ENCODE results near the gene RAD51B. TPM values are rescaled to one million over a fixed set of nuclear protein-coding genes. Genes with fewer than 3 reads are reported as not detected.

The RAD51B gene
- total RNA-seq, 1 experiment from 2014 or later, result 23.3 TPM

DNA sequence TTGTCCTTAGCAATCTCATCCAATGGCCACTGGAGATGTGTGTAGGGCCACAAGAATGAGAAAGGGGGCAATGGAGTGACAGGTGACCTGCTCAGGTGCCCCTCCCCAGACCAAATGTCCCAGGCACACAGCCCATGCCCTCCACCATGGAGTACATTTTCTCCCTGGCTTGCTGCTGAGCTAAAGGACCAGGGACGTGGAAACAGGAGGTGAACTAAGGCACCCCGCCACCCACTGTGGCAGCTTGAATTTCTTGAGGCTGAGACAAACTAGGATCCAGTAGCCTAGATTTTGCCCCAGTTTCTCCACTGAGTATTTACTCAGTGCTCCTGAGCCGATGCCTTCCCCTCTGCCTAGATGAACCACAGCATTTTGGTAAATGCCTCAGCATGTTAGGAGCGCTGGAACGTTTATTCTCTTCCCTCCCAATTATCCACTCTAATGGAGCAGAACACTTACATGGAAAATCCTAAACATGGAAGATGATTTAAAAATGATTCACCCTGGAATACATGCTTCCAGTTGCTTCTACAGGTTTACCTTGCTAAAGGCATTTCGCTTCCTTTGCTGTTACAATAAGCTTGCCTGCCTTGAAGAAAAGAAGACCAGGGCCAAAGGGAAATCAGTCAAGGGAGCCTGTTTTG, 775.3 kb downstream of the RAD51B start:
- no peak for DNase-seq (ENCODE audit: low spot score)
- Histone ChIP-seq H3K4me1 (ENCODE audit: insufficient read depth, low read length, poor library complexity, severe bottlenecking) (peaks cover 19% of the 10 kb centered on the region), H3K27me3 (replicated peaks; ENCODE audit: insufficient read depth, low read depth, low read length, poor library complexity) (no peaks in the 10 kb centered on the region), H3K9me3 (ENCODE audit: low read depth, low read length, poor library complexity, severe bottlenecking) (no peaks in the 10 kb centered on the region), H3K36me3 (ENCODE audit: insufficient read depth, low read length, poor library complexity, severe bottlenecking) (no peaks in the 10 kb centered on the region), H3K27ac (ENCODE audit: low read depth, low read length, poor library complexity, severe bottlenecking) (no peak overlapping the region), H3K4me3 (ENCODE audit: low read depth, low read length, poor library complexity, severe bottlenecking) (no peak overlapping the region)
- no peak for TF ChIP-seq EZH2 (IDR thresholded peaks at IDR 0.05; ENCODE audit: borderline replicate concordance, low read depth, low read length, poor library complexity, severe bottlenecking)
- TF ChIP-seq, protein P1, sequence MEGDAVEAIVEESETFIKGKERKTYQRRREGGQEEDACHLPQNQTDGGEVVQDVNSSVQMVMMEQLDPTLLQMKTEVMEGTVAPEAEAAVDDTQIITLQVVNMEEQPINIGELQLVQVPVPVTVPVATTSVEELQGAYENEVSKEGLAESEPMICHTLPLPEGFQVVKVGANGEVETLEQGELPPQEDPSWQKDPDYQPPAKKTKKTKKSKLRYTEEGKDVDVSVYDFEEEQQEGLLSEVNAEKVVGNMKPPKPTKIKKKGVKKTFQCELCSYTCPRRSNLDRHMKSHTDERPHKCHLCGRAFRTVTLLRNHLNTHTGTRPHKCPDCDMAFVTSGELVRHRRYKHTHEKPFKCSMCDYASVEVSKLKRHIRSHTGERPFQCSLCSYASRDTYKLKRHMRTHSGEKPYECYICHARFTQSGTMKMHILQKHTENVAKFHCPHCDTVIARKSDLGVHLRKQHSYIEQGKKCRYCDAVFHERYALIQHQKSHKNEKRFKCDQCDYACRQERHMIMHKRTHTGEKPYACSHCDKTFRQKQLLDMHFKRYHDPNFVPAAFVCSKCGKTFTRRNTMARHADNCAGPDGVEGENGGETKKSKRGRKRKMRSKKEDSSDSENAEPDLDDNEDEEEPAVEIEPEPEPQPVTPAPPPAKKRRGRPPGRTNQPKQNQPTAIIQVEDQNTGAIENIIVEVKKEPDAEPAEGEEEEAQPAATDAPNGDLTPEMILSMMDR (conservative IDR thresholded peaks at IDR 0.05; ENCODE audit: low read depth, low read length), result no peak
- ChIA-PET POLR2A (ENCODE audit: low non-redundant PET) (no interaction called here), CTCF (interaction anchor here (0.5 kb wide), 1 partner anchor 88 kb away, joined by 6 read pairs; no protein-coding TSS in a partner anchor)
- intact Hi-C loops (cut with micrococcal nuclease; ENCODE audit: unreplicated experiment), result no loop called here
- BruUV-seq (replicated peaks), result no TSS peak

DNA sequence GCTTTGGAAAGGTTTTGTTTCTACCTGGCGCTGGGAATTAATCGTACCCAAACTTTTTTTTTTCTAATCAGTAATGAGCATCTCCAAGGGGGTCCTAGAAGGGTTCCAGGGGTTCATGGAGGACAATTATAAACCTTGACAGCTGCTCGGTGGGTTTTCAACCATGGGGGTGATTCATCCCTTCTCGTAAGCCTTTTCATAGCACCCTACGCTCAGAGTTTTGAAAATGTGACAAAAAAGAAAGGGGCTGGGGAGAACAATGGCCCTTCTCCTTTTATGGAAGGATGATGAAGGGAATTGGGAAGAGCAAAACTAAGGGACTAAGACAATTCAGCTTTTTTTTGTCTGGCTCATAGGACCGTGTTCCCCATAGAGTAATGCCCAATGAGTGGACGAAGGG, 776.6 kb downstream of the RAD51B start:
- H3K4me3 ChIP-seq (ENCODE audit: low read depth, low read length, poor library complexity, severe bottlenecking), result no peak overlapping the region
- intact Hi-C loops (cut with micrococcal nuclease; ENCODE audit: unreplicated experiment), result no loop called here
- no peak overlapping the region for H3K27ac ChIP-seq (ENCODE audit: low read depth, low read length, poor library complexity, severe bottlenecking)
- peaks cover 14% of the 10 kb centered on the region for H3K4me1 ChIP-seq (ENCODE audit: insufficient read depth, low read length, poor library complexity, severe bottlenecking)
- H3K36me3 ChIP-seq (ENCODE audit: insufficient read depth, low read length, poor library complexity, severe bottlenecking), result no peaks in the 10 kb centered on the region
- no peaks in the 10 kb centered on the region for H3K27me3 ChIP-seq (replicated peaks; ENCODE audit: insufficient read depth, low read depth, low read length, poor library complexity)
- DNase-seq (ENCODE audit: low spot score), result no peak
- TF ChIP-seq EZH2 (IDR thresholded peaks at IDR 0.05; ENCODE audit: borderline replicate concordance, low read depth, low read length, poor library complexity, severe bottlenecking), result no peak
- TF ChIP-seq, protein P1 (conservative IDR thresholded peaks at IDR 0.05; ENCODE audit: low read depth, low read length), result no peak
- no TSS peak for BruUV-seq (replicated peaks)
- ChIA-PET POLR2A (ENCODE audit: low non-redundant PET) (no interaction called here), CTCF (no interaction called here)
- no peaks in the 10 kb centered on the region for H3K9me3 ChIP-seq (ENCODE audit: low read depth, low read length, poor library complexity, severe bottlenecking)

DNA sequence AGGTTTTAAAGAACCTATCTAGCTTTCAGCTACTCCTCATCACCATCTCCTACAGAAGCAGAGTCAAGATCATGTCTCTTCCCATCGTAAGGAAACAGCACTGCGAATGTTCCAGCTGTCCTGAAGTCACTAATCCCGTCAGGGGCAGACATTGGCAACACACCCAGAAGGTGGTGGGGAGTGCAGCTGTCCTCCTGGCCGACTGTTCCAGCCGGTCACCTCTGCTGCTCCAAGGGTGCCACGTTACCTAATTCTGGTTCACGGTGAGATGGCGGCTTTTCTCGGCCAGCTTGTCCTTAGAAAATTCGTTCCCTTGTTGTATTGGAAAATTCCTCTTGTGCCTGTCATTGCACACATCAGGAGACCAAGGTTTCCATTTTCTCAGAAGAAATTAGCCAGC, 777.1 kb downstream of the RAD51B start:
- TF ChIP-seq, protein P1 (conservative IDR thresholded peaks at IDR 0.05; ENCODE audit: low read depth, low read length), result no peak
- no peak for TF ChIP-seq EZH2 (IDR thresholded peaks at IDR 0.05; ENCODE audit: borderline replicate concordance, low read depth, low read length, poor library complexity, severe bottlenecking)
- Histone ChIP-seq H3K9me3 (ENCODE audit: low read depth, low read length, poor library complexity, severe bottlenecking) (no peaks in the 10 kb centered on the region), H3K36me3 (ENCODE audit: insufficient read depth, low read length, poor library complexity, severe bottlenecking) (no peaks in the 10 kb centered on the region), H3K4me1 (ENCODE audit: insufficient read depth, low read length, poor library complexity, severe bottlenecking) (peaks cover 14% of the 10 kb centered on the region), H3K4me3 (ENCODE audit: low read depth, low read length, poor library complexity, severe bottlenecking) (no peak overlapping the region), H3K27ac (ENCODE audit: low read depth, low read length, poor library complexity, severe bottlenecking) (no peak overlapping the region), H3K27me3 (replicated peaks; ENCODE audit: insufficient read depth, low read depth, low read length, poor library complexity) (no peaks in the 10 kb centered on the region)
- ChIA-PET CTCF (no interaction called here), POLR2A (ENCODE audit: low non-redundant PET) (no interaction called here)
- intact Hi-C loops (cut with micrococcal nuclease; ENCODE audit: unreplicated experiment), result no loop called here
- no peak for DNase-seq (ENCODE audit: low spot score)
- BruUV-seq (replicated peaks), result no TSS peak

All from A673 (cell line).